H1 (cell line): Measurements from ENCODE around the gene ARHGAP24. TPM values are rescaled to one million over a fixed set of nuclear protein-coding genes. Genes with fewer than 3 reads are reported as not detected.

Source experiments
- CTCF ChIA-PET: fragments of 300-600 bp; sonication (Branson Sonifier 250); formaldehyde crosslinking; loops from one replicate; lab custom pipeline; 2021; ENCODE audit not compliant: partially characterized antibody; lab: Charles Lee
- POLR2A ChIA-PET: fragments of 300-600 bp; sonication (Branson Sonifier 250); formaldehyde crosslinking; loops from one replicate; lab custom pipeline; 2021; ENCODE audit warnings: inconsistent platforms; ENCODE audit not compliant: partially characterized antibody; lab: Charles Lee
- DNase-seq, 2 experiments: peaks; one replicate each; pipeline versions ENCODE4 v3.0.0 to v3.0.0-alpha.2; 2010 to 2022; ENCODE audit warnings: low spot score in 2 of 2, low read depth in 1 of 2, mixed read lengths in 1 of 2
- FAIRE-seq: peaks from 2 replicates; lab custom pipeline; 2011; peaks lifted over from hg19 to GRCh38; lab: Jason Lieb, UNC
- H2AFZ ChIP-seq: 2 replicates; pipeline ENCODE4 v1.8.1; 2012; ENCODE audit warnings: low read length, inconsistent platforms
- H2AK5ac ChIP-seq: 2 replicates; pipeline ENCODE4 v1.6.1; 2013; ENCODE audit warnings: low read depth, low read length
- H2BK120ac ChIP-seq: replicated peaks from 2 replicates; pipeline ENCODE3; 2013; ENCODE audit warnings: low read depth, low read length, inconsistent platforms
- H2BK12ac ChIP-seq: 2 replicates; pipeline ENCODE4 v1.6.1; 2013; ENCODE audit warnings: low read depth, low read length
- H2BK15ac ChIP-seq: 2 replicates; pipeline ENCODE4 v1.6.1; 2013; ENCODE audit warnings: low read length
- H2BK20ac ChIP-seq: 2 replicates; pipeline ENCODE4 v1.6.1; 2013; ENCODE audit warnings: low read length
- H2BK5ac ChIP-seq: 2 replicates; pipeline ENCODE4 v1.6.1; 2013; ENCODE audit warnings: low read depth, low read length
- H3K14ac ChIP-seq: 2 replicates; pipeline ENCODE4 v1.6.1; 2013; ENCODE audit warnings: inconsistent platforms; ENCODE audit not compliant: insufficient read length
- H3K18ac ChIP-seq: 2 replicates; pipeline ENCODE4 v1.6.1; 2013; ENCODE audit warnings: low read length; ENCODE audit errors: extremely low read depth
- H3K23ac ChIP-seq: 2 replicates; pipeline ENCODE4 v1.6.1; 2013; ENCODE audit warnings: inconsistent platforms; ENCODE audit not compliant: insufficient read length
- H3K23me2 ChIP-seq: 2 replicates; pipeline ENCODE4 v1.6.1; 2013; ENCODE audit warnings: low read depth, low read length
- H3K27ac ChIP-seq: 2 replicates; pipeline ENCODE4 v1.6.1; 2011; ENCODE audit warnings: low read depth, low read length, inconsistent platforms
- H3K27me3 ChIP-seq, 4 experiments: replicated peaks in 1 of 4; 1 replicate in 1 of 4; 2 replicates in 3 of 4; pipeline versions ENCODE4 v1.6.1 to v1.8.1; 2011 to 2013; ENCODE audit warnings: low read length in 3 of 4, mild to moderate bottlenecking in 3 of 4, inconsistent platforms in 2 of 4, mixed read lengths in 2 of 4, moderate library complexity in 1 of 4; ENCODE audit not compliant: control insufficient read depth in 3 of 4, insufficient read depth in 3 of 4; ENCODE audit errors: extremely low read depth in 1 of 4
- H3K36me3 ChIP-seq, 4 experiments: 2 replicates each; pipeline versions ENCODE4 v1.6.1 to v1.8.1; 2011 to 2013; ENCODE audit warnings: mild to moderate bottlenecking in 4 of 4, low read length in 3 of 4, moderate library complexity in 2 of 4, control low read depth in 1 of 4, inconsistent platforms in 1 of 4; ENCODE audit not compliant: insufficient read depth in 4 of 4, control insufficient read depth in 2 of 4
- H3K4ac ChIP-seq: replicated peaks from 2 replicates; pipeline ENCODE3; 2013; ENCODE audit warnings: low read length, low read depth, mixed read lengths, inconsistent platforms; ENCODE audit not compliant: insufficient read length
- H3K4me1 ChIP-seq, 4 experiments: replicated peaks in 1 of 4; 1 replicate in 1 of 4; 2 replicates in 3 of 4; pipeline versions ENCODE4 v1.6.1 to v1.8.1; 2011 to 2013; ENCODE audit warnings: low read length in 3 of 4, inconsistent platforms in 2 of 4, mixed read lengths in 1 of 4; ENCODE audit not compliant: insufficient read depth in 4 of 4, control insufficient read depth in 3 of 4
- H3K4me2 ChIP-seq, 2 experiments: 2 replicates each; pipeline versions ENCODE4 v1.6.1 to v1.8.1; 2011 to 2013; ENCODE audit warnings: low read depth in 2 of 2, low read length in 2 of 2, control low read depth in 1 of 2, inconsistent platforms in 1 of 2, mild to moderate bottlenecking in 1 of 2; ENCODE audit not compliant: insufficient read depth in 1 of 2
- H3K4me3 ChIP-seq, 4 experiments: fragments of 200-600, 300-600 bp in 1 of 4; sonication (generic), shearing (Covaris generic), sonication (Bioruptor Twin) in 1 of 4; 2 replicates each; pipeline versions ENCODE4 v1.5.1 to v1.8.1; 2011 to 2016; ENCODE audit warnings: low read length in 4 of 4, low read depth in 3 of 4, control low read depth in 2 of 4, inconsistent platforms in 2 of 4, mild to moderate bottlenecking in 2 of 4, mixed read lengths in 1 of 4, moderate library complexity in 1 of 4; ENCODE audit not compliant: insufficient read depth in 2 of 4; ENCODE audit errors: extremely low read depth in 1 of 4
- H3K56ac ChIP-seq: replicated peaks from 2 replicates; pipeline ENCODE3; 2013; ENCODE audit warnings: low read depth, mild to moderate bottlenecking, mixed read lengths, low read length, inconsistent platforms; ENCODE audit not compliant: insufficient read length
- H3K79me1 ChIP-seq: 2 replicates; pipeline ENCODE4 v1.6.1; 2013; ENCODE audit warnings: low read depth, low read length, control low read depth
- H3K79me2 ChIP-seq, 2 experiments: 2 replicates each; pipeline versions ENCODE4 v1.6.1 to v1.8.1; 2012 to 2013; ENCODE audit warnings: low read length in 2 of 2, mild to moderate bottlenecking in 2 of 2, inconsistent platforms in 1 of 2; ENCODE audit not compliant: insufficient read depth in 2 of 2, control insufficient read depth in 1 of 2
- H3K9ac ChIP-seq, 4 experiments: replicated peaks in 1 of 4; 1 replicate in 1 of 4; 2 replicates in 3 of 4; pipeline versions ENCODE4 v1.6.1 to v1.8.1; 2011 to 2013; ENCODE audit warnings: low read depth in 3 of 4, low read length in 3 of 4, control low read depth in 2 of 4, mild to moderate bottlenecking in 2 of 4, moderate library complexity in 2 of 4, inconsistent platforms in 1 of 4; ENCODE audit errors: extremely low read depth in 1 of 4
- H3K9me3 ChIP-seq, 2 experiments: 2 replicates each; pipeline versions ENCODE4 v1.6.1 to v1.8.1; 2012 to 2013; ENCODE audit warnings: mild to moderate bottlenecking in 2 of 2, moderate library complexity in 2 of 2, control low read depth in 1 of 2, inconsistent platforms in 1 of 2, low read depth in 1 of 2, low read length in 1 of 2, mixed read lengths in 1 of 2; ENCODE audit not compliant: insufficient read depth in 2 of 2
- H4K20me1 ChIP-seq, 2 experiments: replicated peaks in 1 of 2; 2 replicates each; pipeline versions ENCODE3 to v1.8.1; 2011 to 2013; ENCODE audit warnings: inconsistent platforms in 2 of 2, low read length in 2 of 2, mild to moderate bottlenecking in 1 of 2; ENCODE audit not compliant: insufficient read depth in 2 of 2, control insufficient read depth in 1 of 2
- H4K5ac ChIP-seq: 2 replicates; pipeline ENCODE4 v1.6.1; 2013; ENCODE audit warnings: low read length, low read depth, mixed read lengths, inconsistent platforms; ENCODE audit not compliant: insufficient read length
- H4K8ac ChIP-seq: 2 replicates; pipeline ENCODE4 v1.8.0; 2013; ENCODE audit warnings: mild to moderate bottlenecking, moderate library complexity, low read length, inconsistent platforms; ENCODE audit not compliant: insufficient read depth; ENCODE audit errors: extremely low read depth
- H4K91ac ChIP-seq: replicated peaks from 2 replicates; pipeline ENCODE3; 2013; ENCODE audit warnings: low read length, mixed read lengths, inconsistent platforms; ENCODE audit not compliant: insufficient read length
- CEBPB ChIP-seq: IDR thresholded peaks from 2 replicates; pipeline ENCODE4 v1.6.1; 2012; ENCODE audit warnings: low read depth, low read length
- CREB1 ChIP-seq: IDR thresholded peaks from 2 replicates; pipeline ENCODE4 v1.6.1; 2012; ENCODE audit warnings: inconsistent platforms
- EP300 ChIP-seq, 2 experiments: IDR thresholded peaks; 1 replicate in 1 of 2; 2 replicates in 1 of 2; pipeline ENCODE4 v1.6.1; 2011 to 2012; ENCODE audit warnings: low read depth in 2 of 2, low read length in 2 of 2, mild to moderate bottlenecking in 2 of 2, borderline replicate concordance in 1 of 2, inconsistent platforms in 1 of 2, moderate library complexity in 1 of 2
- SRF ChIP-seq: IDR thresholded peaks from 2 replicates; pipeline ENCODE4 v1.6.1; 2011; ENCODE audit warnings: mild to moderate bottlenecking, low read depth, low read length, moderate library complexity
- TCF12 ChIP-seq: IDR thresholded peaks from 2 replicates; pipeline ENCODE4 v1.6.1; 2011; ENCODE audit warnings: low read depth, mild to moderate bottlenecking, low read length
- TEAD4 ChIP-seq: IDR thresholded peaks from 2 replicates; pipeline ENCODE4 v1.6.1; 2012; ENCODE audit warnings: low read depth, low read length, inconsistent platforms, mixed read lengths
- polyA plus RNA-seq, 7 experiments: library from polyadenylated mRNA; depleted of rRNA in 3 of 7; stranded (reverse) in 5 of 7; unstranded in 2 of 7; fragments of >200 nt in 5 of 7; fragments of 200-250 nt in 2 of 7; gene quantifications; 1 replicate in 5 of 7; 2 replicates in 1 of 7; 4 replicates in 1 of 7; pipeline versions ENCODE4 v1.2.1 to v1.2.3, GENCODE V29; 2011 to 2013; ENCODE audit warnings: missing spikeins in 2 of 7, mixed read lengths in 2 of 7
- total RNA-seq: library from RNA; stranded (reverse); fragmentation: NEBNext Ultra II Directional; extraction: Animal tissue kit (Norgen Biotek cat#: 25700); gene quantifications from 2 replicates; pipeline ENCODE4 v1.2.1, GENCODE V29; 2021

The ARHGAP24 gene
- total and polyA plus RNA-seq, 2 of the 8 experiments (the other 6 are each of a cell fraction or from before 2014, with no cell fraction given): 0.08 to 0.50 TPM

GRCh38 chr4:85901500-85901899 lies 426.6 kb downstream of the ARHGAP24 start:
- Histone ChIP-seq H3K27ac (no peak overlapping the region), H2BK120ac (no peak overlapping the region), H4K91ac (no peak overlapping the region), H3K4me2 (no peak overlapping the region), H2BK20ac (no peak overlapping the region), H3K18ac (no peak overlapping the region), H3K4me1 (no peaks in the 10 kb centered on the region), H2BK15ac (no peak overlapping the region), H3K14ac (no peak overlapping the region), H3K23me2 (no peaks in the 10 kb centered on the region), H3K27me3 (no peaks in the 10 kb centered on the region), H3K4ac (no peak overlapping the region), H3K9me3 (no peaks in the 10 kb centered on the region), H3K36me3 (no peaks in the 10 kb centered on the region), H3K4me3 (no peak overlapping the region), H3K56ac (no peak overlapping the region), H4K5ac (no peak overlapping the region), H2AK5ac (no peak overlapping the region), H3K23ac (no peak overlapping the region), H2BK5ac (no peak overlapping the region), H3K9ac (no peak overlapping the region), H3K79me1 (no peaks in the 10 kb centered on the region), H2BK12ac (no peak overlapping the region), H3K79me2 (no peaks in the 10 kb centered on the region), H2AFZ (no peak overlapping the region), H4K20me1 (no peaks in the 10 kb centered on the region), H4K8ac (no peak overlapping the region)
- TF ChIP-seq EP300 (IDR thresholded peaks at IDR 0.05; ENCODE audit: borderline replicate concordance in 1 of 2, low read depth in 2 of 2, low read length in 2 of 2) (no peak), TCF12 (no peak), TEAD4 (no peak), CEBPB (no peak), CREB1 (no peak), SRF (no peak)
- DNase-seq (no peak), FAIRE-seq (no peak)
- CTCF ChIA-PET: interaction anchor here (0.8 kb wide), 2 partner anchors 12 to 32 kb away, joined by 3 to 5 read pairs; no protein-coding TSS in a partner anchor
- POLR2A ChIA-PET: no interaction called here
